ENCODE results near the gene SNTN. TPM values are rescaled to one million over a fixed set of nuclear protein-coding genes. Genes with fewer than 3 reads are reported as not detected.

The SNTN gene
- total RNA-seq = 0.22 to 0.23 TPM in 2 of 3 replicates, not detected in the other

DNA sequence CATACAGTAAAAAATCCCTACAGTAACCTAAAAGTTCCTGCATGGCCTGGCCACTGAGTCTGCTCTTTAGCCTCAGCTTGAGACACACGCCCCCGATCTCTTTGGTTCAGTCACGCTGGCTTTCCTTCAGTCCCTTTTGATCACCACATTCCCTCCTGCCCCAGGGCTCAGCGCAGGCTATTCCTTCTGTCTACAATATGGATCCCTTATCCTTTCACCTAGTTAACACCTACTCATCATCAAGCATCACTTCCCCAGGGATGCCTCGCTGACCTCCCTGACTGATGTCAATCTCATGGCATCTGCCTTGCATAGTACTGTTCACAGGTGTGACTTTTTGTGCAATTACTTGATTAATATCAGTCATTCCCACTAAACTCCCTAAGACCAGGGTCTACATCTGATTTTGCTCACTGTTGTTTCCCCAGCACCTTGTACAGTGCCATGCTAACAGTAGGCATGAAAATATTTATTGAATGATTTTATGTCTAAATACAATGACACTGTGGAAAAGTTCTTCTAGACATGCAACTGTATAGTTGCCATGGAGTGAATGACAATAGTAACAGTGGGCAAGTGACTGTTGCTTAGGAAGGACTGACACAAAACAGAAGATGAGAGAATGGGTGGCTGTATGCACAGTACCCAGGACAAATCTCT is at the start of gene SNTN:
SNTN (plus strand) TSS at position 610 of the 660 bp plus-strand sequence; CDS start at position 623, 13 bp downstream.
- no peaks in the 10 kb centered on the region for H3K4me1 Mint-ChIP-seq
- H3K36me3 Mint-ChIP-seq = no peaks in the 10 kb centered on the region
- H3K27me3 Mint-ChIP-seq (ENCODE audit: low read depth) = peaks cover 3% of the 10 kb centered on the region

DNA sequence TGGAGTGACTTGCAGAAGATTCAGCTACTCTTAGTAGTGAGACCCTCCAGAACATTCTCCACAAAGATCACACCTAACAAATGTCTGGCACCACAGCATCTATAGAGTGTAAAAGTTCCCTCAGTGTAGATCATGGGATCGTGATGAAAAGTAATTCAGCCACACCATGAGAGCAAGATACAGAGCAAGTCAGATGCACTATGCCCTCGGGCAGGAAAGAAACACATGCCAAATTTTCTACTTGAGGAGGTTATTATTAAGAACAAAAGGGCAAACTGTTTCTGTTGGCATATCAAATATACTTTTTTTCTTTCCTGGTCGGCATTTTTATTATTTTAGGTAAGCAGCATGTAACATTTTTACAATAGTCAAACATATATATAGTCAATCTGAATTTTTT is 44.8 kb upstream of the SNTN start:
- peaks cover 14% of the 10 kb centered on the region for H3K27me3 Mint-ChIP-seq (ENCODE audit: low read depth)
- H3K9me3 Mint-ChIP-seq = no peaks in the 10 kb centered on the region
- no peaks in the 10 kb centered on the region for H3K4me1 Mint-ChIP-seq
- H3K4me3 Mint-ChIP-seq = no peak overlapping the region
- no peaks in the 10 kb centered on the region for H3K36me3 Mint-ChIP-seq
- TF ChIP-seq, protein P1, sequence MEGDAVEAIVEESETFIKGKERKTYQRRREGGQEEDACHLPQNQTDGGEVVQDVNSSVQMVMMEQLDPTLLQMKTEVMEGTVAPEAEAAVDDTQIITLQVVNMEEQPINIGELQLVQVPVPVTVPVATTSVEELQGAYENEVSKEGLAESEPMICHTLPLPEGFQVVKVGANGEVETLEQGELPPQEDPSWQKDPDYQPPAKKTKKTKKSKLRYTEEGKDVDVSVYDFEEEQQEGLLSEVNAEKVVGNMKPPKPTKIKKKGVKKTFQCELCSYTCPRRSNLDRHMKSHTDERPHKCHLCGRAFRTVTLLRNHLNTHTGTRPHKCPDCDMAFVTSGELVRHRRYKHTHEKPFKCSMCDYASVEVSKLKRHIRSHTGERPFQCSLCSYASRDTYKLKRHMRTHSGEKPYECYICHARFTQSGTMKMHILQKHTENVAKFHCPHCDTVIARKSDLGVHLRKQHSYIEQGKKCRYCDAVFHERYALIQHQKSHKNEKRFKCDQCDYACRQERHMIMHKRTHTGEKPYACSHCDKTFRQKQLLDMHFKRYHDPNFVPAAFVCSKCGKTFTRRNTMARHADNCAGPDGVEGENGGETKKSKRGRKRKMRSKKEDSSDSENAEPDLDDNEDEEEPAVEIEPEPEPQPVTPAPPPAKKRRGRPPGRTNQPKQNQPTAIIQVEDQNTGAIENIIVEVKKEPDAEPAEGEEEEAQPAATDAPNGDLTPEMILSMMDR (IDR thresholded peaks at IDR 0.05; ENCODE audit: unreplicated experiment) = no peak
- DNase-seq (ENCODE audit: low spot score in 2 of 2, unreplicated experiment in 2 of 2) = no peak
- no peak overlapping the region for H3K27ac Mint-ChIP-seq

More for the DNA sequence above, at the start of gene SNTN:
- Mint-ChIP-seq H3K27ac (no peak within 1 kb of the TSS), H3K4me3 (no peak within 1 kb of the TSS), H3K9me3 (peaks cover 15% of the 10 kb centered on the region)
- no peak for DNase-seq (ENCODE audit: low spot score in 2 of 2, unreplicated experiment in 2 of 2)
- TF ChIP-seq, protein P1 (IDR thresholded peaks at IDR 0.05; ENCODE audit: unreplicated experiment) = no peak

DNA sequence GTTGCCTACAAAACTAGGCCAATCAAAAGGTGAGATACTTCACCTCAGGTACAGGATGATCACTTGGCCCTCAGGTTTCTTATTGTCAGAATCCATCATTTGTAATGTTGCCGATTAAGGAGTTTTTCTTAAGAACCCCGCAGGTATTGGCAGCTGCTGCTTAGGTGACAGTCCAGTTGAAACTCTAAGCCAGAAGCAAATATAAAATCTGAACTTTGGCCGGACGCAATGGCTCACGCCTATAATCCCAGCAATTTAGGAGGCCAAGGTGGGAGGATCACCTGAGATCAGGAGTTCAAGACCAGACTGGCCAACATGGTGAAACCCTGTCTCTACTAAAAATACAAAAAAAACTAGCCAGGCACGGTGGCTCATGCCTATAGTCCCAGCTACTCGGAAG is 43.1 kb upstream of the SNTN start:
- no peak for DNase-seq (ENCODE audit: low spot score in 2 of 2, unreplicated experiment in 2 of 2)
- H3K27ac Mint-ChIP-seq = no peak overlapping the region
- no peak overlapping the region for H3K4me3 Mint-ChIP-seq
- H3K27me3 Mint-ChIP-seq (ENCODE audit: low read depth) = peaks cover 12% of the 10 kb centered on the region
- H3K36me3 Mint-ChIP-seq = no peaks in the 10 kb centered on the region
- no peaks in the 10 kb centered on the region for H3K9me3 Mint-ChIP-seq
- H3K4me1 Mint-ChIP-seq = no peaks in the 10 kb centered on the region
- TF ChIP-seq, protein P1 (IDR thresholded peaks at IDR 0.05; ENCODE audit: unreplicated experiment) = no peak

DNA sequence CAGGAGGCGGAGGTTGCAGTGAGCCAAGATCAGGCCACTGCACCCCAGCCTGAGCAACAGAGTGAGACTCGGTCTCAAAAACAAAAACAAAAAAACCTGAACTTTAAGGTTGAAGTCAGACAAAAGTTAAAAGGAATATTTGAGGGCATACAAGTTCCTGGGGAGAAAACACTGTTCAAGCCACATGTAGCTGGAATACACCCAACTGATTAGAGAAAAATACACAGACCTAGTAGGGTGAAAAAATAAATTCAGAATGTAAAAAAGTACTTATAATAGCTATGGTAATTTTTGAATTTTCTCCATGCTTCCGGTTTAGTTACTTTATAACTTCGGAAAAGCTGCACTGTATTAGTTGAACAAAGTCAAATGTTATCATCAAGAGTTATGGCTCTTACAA is 42.6 kb upstream of the SNTN start:
- Mint-ChIP-seq H3K4me3 (no peak overlapping the region), H3K4me1 (no peaks in the 10 kb centered on the region), H3K9me3 (no peaks in the 10 kb centered on the region), H3K36me3 (no peaks in the 10 kb centered on the region), H3K27me3 (ENCODE audit: low read depth) (peaks cover 12% of the 10 kb centered on the region), H3K27ac (no peak overlapping the region)
- DNase-seq (ENCODE audit: low spot score in 2 of 2, unreplicated experiment in 2 of 2) = no peak
- TF ChIP-seq, protein P1 (IDR thresholded peaks at IDR 0.05; ENCODE audit: unreplicated experiment) = no peak

DNA sequence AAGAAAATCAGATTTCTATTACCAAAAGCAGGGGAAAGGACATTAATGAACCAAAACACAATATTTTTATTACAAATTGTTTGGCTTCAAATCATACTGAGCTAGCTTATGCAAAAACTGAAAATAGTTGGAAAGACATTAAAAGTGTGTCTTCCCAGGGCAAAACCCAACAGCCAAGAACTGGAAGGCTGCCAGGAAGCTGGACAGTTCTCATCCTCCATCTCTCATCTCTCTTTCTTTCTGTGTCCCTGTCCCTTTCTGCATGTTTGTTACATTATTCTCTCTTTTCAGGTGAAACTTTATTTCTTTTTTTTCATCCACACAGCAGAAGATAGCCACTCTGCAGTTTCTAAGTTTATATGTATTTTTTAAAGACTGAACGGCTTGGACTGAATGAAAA is 41.1 kb upstream of the SNTN start:
- Mint-ChIP-seq H3K4me1 (no peaks in the 10 kb centered on the region), H3K27ac (no peak overlapping the region), H3K4me3 (no peak overlapping the region), H3K9me3 (no peaks in the 10 kb centered on the region), H3K36me3 (no peaks in the 10 kb centered on the region), H3K27me3 (ENCODE audit: low read depth) (peaks cover 19% of the 10 kb centered on the region)
- TF ChIP-seq, protein P1 (IDR thresholded peaks at IDR 0.05; ENCODE audit: unreplicated experiment) = no peak
- no peak for DNase-seq (ENCODE audit: low spot score in 2 of 2, unreplicated experiment in 2 of 2)

All from mesothelial cell of epicardium (in vitro differentiated cells).